Activated CD4-positive, alpha-beta memory T cell treated with anti-CD3 and anti-CD28 coated beads for 36 hours (primary cell): Measurements from ENCODE around the gene KRT76. TPM values are rescaled to one million over a fixed set of nuclear protein-coding genes. Genes with fewer than 3 reads are reported as not detected.
"Not testable (repeated sequence)": the region's sequence is repeated elsewhere in the genome, so short reads cannot be mapped to it uniquely, and the experiment has no call there.

Source experiments
- CTCF ChIA-PET: fragments of 350-600 bp; sonication (Branson Sonifier 250); formaldehyde crosslinking; loops from one replicate; lab custom pipeline; 2021; ENCODE audit warnings: antibody characterized with exemption, inconsistent platforms; lab: Charles Lee
- POLR2A ChIA-PET: fragments of 350-600 bp; sonication (Branson Sonifier 250); formaldehyde crosslinking; loops from one replicate; lab custom pipeline; 2021; ENCODE audit warnings: antibody characterized with exemption; lab: Charles Lee
- DNase-seq: peaks from one replicate; pipeline ENCODE4 v3.0.0-alpha.2; 2020
- H3K27ac Mint-ChIP-seq: one replicate; pipeline ENCODE4 v1.8.0; 2021; ENCODE audit warnings: mixed read lengths
- H3K27me3 Mint-ChIP-seq: one replicate; pipeline ENCODE4 v1.8.0; 2021; ENCODE audit warnings: mixed read lengths
- H3K36me3 Mint-ChIP-seq: one replicate; pipeline ENCODE4 v1.8.0; 2021; ENCODE audit warnings: mixed read lengths
- H3K4me1 Mint-ChIP-seq: one replicate; pipeline ENCODE4 v1.8.0; 2021; ENCODE audit warnings: low read depth, mixed read lengths
- H3K4me3 Mint-ChIP-seq: one replicate; pipeline ENCODE4 v1.8.0; 2021; ENCODE audit warnings: mild to moderate bottlenecking, mixed read lengths
- H3K9me3 Mint-ChIP-seq: one replicate; pipeline ENCODE4 v1.8.0; 2021; ENCODE audit warnings: mixed read lengths
- intact Hi-C: fragments of 100-400 bp; cut with micrococcal nuclease; formaldehyde crosslinking; loops from one replicate; pipeline ENCODE4 v1.15.1; 2023
- total RNA-seq, 2 experiments: library from RNA; stranded (reverse); gene quantifications; one replicate each; pipeline ENCODE4 v1.2.3, GENCODE V29; 2021

KRT76 gene
- total RNA-seq, 2 experiments from 2014 or later = not detected

GRCh38 chr12:52768479-52769200, 8.5 kb downstream of the KRT76 start:
- DNase-seq = no peak
- Mint-ChIP-seq H3K36me3 (no peaks in the 10 kb centered on the region), H3K9me3 (no peaks in the 10 kb centered on the region), H3K4me1 (no peaks in the 10 kb centered on the region), H3K27ac (no peak overlapping the region), H3K4me3 (no peak overlapping the region), H3K27me3 (peaks cover 5% of the 10 kb centered on the region)
- intact Hi-C loops = no loop called here
- ChIA-PET CTCF (no interaction called here), POLR2A (no interaction called here)

GRCh38 chr12:52767427-52767826, 9.7 kb downstream of the KRT76 start:
- Mint-ChIP-seq H3K27me3 (peaks cover 5% of the 10 kb centered on the region), H3K27ac (no peak overlapping the region), H3K9me3 (peaks cover under 1% of the 10 kb centered on the region), H3K36me3 (no peaks in the 10 kb centered on the region), H3K4me1 (no peaks in the 10 kb centered on the region), H3K4me3 (no peak overlapping the region)
- CTCF ChIA-PET = no interaction called here
- POLR2A ChIA-PET = no interaction called here
- intact Hi-C loops = no loop called here
- no peak for DNase-seq

GRCh38 chr12:52767020-52767379, 10.1 kb downstream of the KRT76 start:
- H3K36me3 Mint-ChIP-seq = no peaks in the 10 kb centered on the region
- intact Hi-C loops = no loop called here
- no peak for DNase-seq
- no peak overlapping the region for H3K4me3 Mint-ChIP-seq
- ChIA-PET CTCF (interaction anchor here (0.6 kb wide), 1 partner anchor 119 kb away, joined by 3 read pairs; no protein-coding TSS in a partner anchor), POLR2A (no interaction called here)
- no peak overlapping the region for H3K27ac Mint-ChIP-seq
- H3K4me1 Mint-ChIP-seq = no peaks in the 10 kb centered on the region
- H3K27me3 Mint-ChIP-seq = peaks cover 5% of the 10 kb centered on the region
- peaks cover 5% of the 10 kb centered on the region for H3K9me3 Mint-ChIP-seq

GRCh38 chr12:52766351-52767019, 10.7 kb downstream of the KRT76 start:
- CTCF ChIA-PET = interaction anchor here (0.6 kb wide), 1 partner anchor 119 kb away, joined by 3 read pairs; no protein-coding TSS in a partner anchor
- POLR2A ChIA-PET = no interaction called here
- Mint-ChIP-seq H3K27ac (no peak overlapping the region), H3K4me1 (no peaks in the 10 kb centered on the region), H3K4me3 (no peak overlapping the region), H3K36me3 (no peaks in the 10 kb centered on the region), H3K27me3 (peaks cover 5% of the 10 kb centered on the region), H3K9me3 (peaks cover 9% of the 10 kb centered on the region)
- DNase-seq = no peak
- intact Hi-C loops = no loop called here

- H3K27ac Mint-ChIP-seq = no peak overlapping the region
- peaks cover 1% of the 10 kb centered on the region for H3K27me3 Mint-ChIP-seq
- no peak for DNase-seq
- H3K9me3 Mint-ChIP-seq = peaks cover 16% of the 10 kb centered on the region
- intact Hi-C loops = no loop called here
- ChIA-PET CTCF (no interaction called here), POLR2A (no interaction called here)
- H3K4me1 Mint-ChIP-seq = no peaks in the 10 kb centered on the region
- no peaks in the 10 kb centered on the region for H3K36me3 Mint-ChIP-seq
- H3K4me3 Mint-ChIP-seq = no peak overlapping the region
These were observed 11.4 kb downstream of the KRT76 start for GRCh38 chr12:52765702-52766101.

GRCh38 chr12:52763991-52764390, 13.2 kb downstream of the KRT76 start:
- H3K36me3 Mint-ChIP-seq = no peaks in the 10 kb centered on the region
- intact Hi-C loops = no loop called here
- ChIA-PET CTCF (no interaction called here), POLR2A (no interaction called here)
- DNase-seq = no peak
- H3K4me3 Mint-ChIP-seq = no peak overlapping the region
- H3K27me3 Mint-ChIP-seq = peaks cover 1% of the 10 kb centered on the region
- peaks cover 28% of the 10 kb centered on the region for H3K9me3 Mint-ChIP-seq
- no peaks in the 10 kb centered on the region for H3K4me1 Mint-ChIP-seq
- H3K27ac Mint-ChIP-seq = no peak overlapping the region

GRCh38 chr12:52763036-52763659, 14.0 kb downstream of the KRT76 start:
- H3K36me3 Mint-ChIP-seq = no peaks in the 10 kb centered on the region
- ChIA-PET CTCF (no interaction called here), POLR2A (no interaction called here)
- no peak overlapping the region for H3K4me3 Mint-ChIP-seq
- no peak for DNase-seq
- intact Hi-C loops = no loop called here
- H3K9me3 Mint-ChIP-seq = peaks cover 28% of the 10 kb centered on the region
- H3K27ac Mint-ChIP-seq = no peak overlapping the region
- no peaks in the 10 kb centered on the region for H3K4me1 Mint-ChIP-seq
- peaks cover 1% of the 10 kb centered on the region for H3K27me3 Mint-ChIP-seq

GRCh38 chr12:52761802-52762201, 15.3 kb downstream of the KRT76 start:
- H3K9me3 Mint-ChIP-seq = peaks cover 28% of the 10 kb centered on the region
- no peaks in the 10 kb centered on the region for H3K36me3 Mint-ChIP-seq
- no peak overlapping the region for H3K4me3 Mint-ChIP-seq
- H3K4me1 Mint-ChIP-seq = no peaks in the 10 kb centered on the region
- POLR2A ChIA-PET = no interaction called here
- H3K27ac Mint-ChIP-seq = no peak overlapping the region
- H3K27me3 Mint-ChIP-seq = peaks cover 1% of the 10 kb centered on the region
- CTCF ChIA-PET = no interaction called here
- intact Hi-C loops = no loop called here
- no peak for DNase-seq

GRCh38 chr12:52761218-52761617, 15.9 kb downstream of the KRT76 start:
- H3K4me3 Mint-ChIP-seq, H3K36me3 Mint-ChIP-seq, intact Hi-C loops, H3K27me3 Mint-ChIP-seq, POLR2A ChIA-PET, CTCF ChIA-PET, H3K4me1 Mint-ChIP-seq, H3K27ac Mint-ChIP-seq, DNase-seq: not testable (repeated sequence)
- peaks cover 28% of the 10 kb centered on the region for H3K9me3 Mint-ChIP-seq

GRCh38 chr12:52760623-52761022, 16.5 kb downstream of the KRT76 start:
- POLR2A ChIA-PET = no interaction called here
- H3K4me1 Mint-ChIP-seq = no peaks in the 10 kb centered on the region
- peaks cover 1% of the 10 kb centered on the region for H3K27me3 Mint-ChIP-seq
- H3K27ac Mint-ChIP-seq = no peak overlapping the region
- DNase-seq = no peak
- H3K4me3 Mint-ChIP-seq = no peak overlapping the region
- H3K9me3 Mint-ChIP-seq = peaks cover 28% of the 10 kb centered on the region
- CTCF ChIA-PET = no interaction called here
- H3K36me3 Mint-ChIP-seq = no peaks in the 10 kb centered on the region
- intact Hi-C loops = no loop called here

GRCh38 chr12:52759695-52760094, 17.4 kb downstream of the KRT76 start:
- no peaks in the 10 kb centered on the region for H3K4me1 Mint-ChIP-seq
- CTCF ChIA-PET = no interaction called here
- H3K27ac Mint-ChIP-seq = no peak overlapping the region
- H3K27me3 Mint-ChIP-seq = peaks cover 1% of the 10 kb centered on the region
- DNase-seq = no peak
- POLR2A ChIA-PET = no interaction called here
- peaks cover 28% of the 10 kb centered on the region for H3K9me3 Mint-ChIP-seq
- intact Hi-C loops = no loop called here
- H3K36me3 Mint-ChIP-seq = no peaks in the 10 kb centered on the region
- H3K4me3 Mint-ChIP-seq = no peak overlapping the region

GRCh38 chr12:52759218-52759617, 17.9 kb downstream of the KRT76 start:
- CTCF ChIA-PET = no interaction called here
- peaks cover 1% of the 10 kb centered on the region for H3K27me3 Mint-ChIP-seq
- POLR2A ChIA-PET = no interaction called here
- H3K4me1 Mint-ChIP-seq = no peaks in the 10 kb centered on the region
- intact Hi-C loops = no loop called here
- no peak overlapping the region for H3K4me3 Mint-ChIP-seq
- H3K27ac Mint-ChIP-seq = no peak overlapping the region
- DNase-seq = no peak
- H3K9me3 Mint-ChIP-seq = peaks cover 28% of the 10 kb centered on the region
- H3K36me3 Mint-ChIP-seq = no peaks in the 10 kb centered on the region
